Activated naive CD8-positive, alpha-beta T cell treated with anti-CD3 and anti-CD28 coated beads, Interleukin-2, amount 50 U/mL, for 16 hours (primary cell): ENCODE results near the gene ACTRT2.

Source experiments
- DNase-seq: peaks from one replicate; pipeline ENCODE4 v3.0.0-alpha.2; 2020; ENCODE audit warnings: low read depth, low spot score

Gene ACTRT2

GRCh38 chr1:3067671-3068563, 46.6 kb downstream of the ACTRT2 start:
- no peak for DNase-seq

DNA sequence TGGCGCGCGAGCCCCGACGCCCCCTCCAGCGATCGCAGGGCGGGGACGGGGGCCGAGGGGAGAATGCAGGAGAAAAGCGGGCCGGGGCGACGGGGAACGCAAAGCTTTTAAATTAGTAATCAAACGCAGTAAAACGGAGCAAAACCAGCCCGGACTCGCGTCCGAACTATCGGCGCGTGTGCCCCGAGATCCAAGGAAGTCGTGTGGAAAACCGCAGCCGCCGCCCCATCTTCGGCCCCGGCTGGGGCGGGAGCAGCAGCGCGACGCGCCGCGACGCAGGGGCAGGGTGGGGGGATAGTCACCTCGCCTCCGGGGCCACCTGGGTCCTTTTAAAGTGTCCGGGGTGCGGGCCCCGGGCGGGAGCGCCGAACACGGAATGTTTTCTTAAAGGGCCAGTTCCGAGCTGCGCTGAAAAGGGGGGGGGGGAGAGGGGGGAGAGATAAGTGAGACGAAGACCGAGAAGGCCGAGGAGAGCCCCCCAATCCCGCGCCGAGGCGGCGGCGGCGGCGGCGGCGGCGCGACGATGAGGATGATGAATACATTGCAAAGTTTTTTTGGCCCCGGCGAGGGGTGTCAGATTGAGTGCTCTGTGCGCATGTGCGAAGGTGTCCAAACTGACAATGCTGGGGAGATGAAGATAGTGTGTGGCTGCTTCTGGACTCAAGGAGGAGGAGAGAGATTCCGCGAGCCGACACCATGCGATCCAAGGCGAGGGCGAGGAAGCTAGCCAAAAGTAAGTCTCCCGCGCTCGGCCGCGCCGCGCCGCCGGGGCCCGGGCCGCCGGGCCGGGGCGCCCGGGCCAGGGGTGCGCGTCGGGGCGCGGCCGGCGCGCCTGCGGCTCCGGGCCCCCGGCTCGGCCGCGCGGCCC, 47.5 kb downstream of the ACTRT2 start, which contains the start of gene PRDM16:
PRDM16 (plus strand) TSS at position 640 of the 868 bp plus-strand sequence; CDS start at position 697, 57 bp downstream.
- no peak for DNase-seq

GRCh38 chr1:3069491-3070308, 48.4 kb downstream of the ACTRT2 start:
- no peak for DNase-seq

DNA sequence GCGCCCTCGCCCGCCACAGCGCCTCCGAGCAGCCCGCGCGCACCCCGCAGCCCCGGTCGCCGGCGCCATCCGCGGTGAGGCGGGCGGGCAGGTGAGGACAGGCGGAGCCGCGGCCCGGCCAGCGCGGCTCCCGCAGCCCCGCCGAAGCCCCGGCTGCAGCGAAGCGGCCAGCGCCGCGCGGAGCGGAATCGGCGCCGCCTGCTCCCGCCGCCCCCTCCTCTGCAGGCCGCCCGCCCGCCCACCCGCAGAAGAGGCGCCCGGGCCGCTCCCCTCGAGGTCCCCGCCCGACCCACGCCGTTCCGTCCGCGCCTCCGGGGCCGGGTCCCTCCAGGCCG, 49.0 kb downstream of the ACTRT2 start:
- no peak for DNase-seq

GRCh38 chr1:3070644-3071564, 49.6 kb downstream of the ACTRT2 start:
- DNase-seq, result no peak

DNA sequence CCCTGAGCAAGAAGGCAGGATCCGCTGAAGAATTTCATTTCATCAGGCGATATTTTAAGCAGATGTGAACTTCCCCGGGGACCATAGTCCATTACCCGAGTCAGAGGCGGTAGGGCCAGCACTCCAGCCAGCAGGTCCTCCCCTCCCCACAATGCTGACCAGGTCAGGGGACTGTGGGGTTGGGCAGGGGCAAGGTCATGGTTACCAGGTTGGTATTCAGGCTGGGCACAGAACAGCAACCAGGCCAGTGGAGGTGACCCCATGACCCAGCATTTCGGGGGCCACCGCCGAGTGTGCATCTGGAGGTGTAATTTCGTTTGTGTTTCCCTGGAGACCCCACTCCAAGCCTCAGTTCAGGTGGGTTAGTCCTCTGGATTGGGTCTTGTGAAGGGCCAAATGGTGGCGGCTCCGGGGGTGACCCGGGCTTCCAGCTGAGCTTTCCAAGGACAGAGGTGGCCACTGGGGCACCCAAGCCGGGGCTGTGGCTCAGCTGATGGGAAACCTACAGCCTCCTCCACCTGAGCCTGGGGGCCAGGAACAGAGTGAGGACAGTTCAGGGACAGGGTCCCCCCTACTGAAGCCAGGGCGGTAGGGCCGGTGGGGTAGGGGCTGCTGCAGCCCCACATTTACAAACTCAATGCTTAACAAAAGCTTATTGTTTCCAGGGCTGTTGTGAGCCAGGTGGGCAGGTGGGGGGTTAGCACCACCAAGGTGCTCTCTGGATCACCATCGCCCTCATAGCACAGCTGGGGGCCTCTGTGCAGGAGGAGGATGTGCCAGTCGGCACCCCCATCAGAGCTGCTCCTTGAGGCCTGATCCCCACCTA, 50.5 kb downstream of the ACTRT2 start:
- DNase-seq, result no peak
